Activated CD4-positive, alpha-beta T cell treated with anti-CD3 and anti-CD28 coated beads, Interleukin-2, amount 10 ng/mL, durations not matched to agents 24 days and 14 days (primary cell): ENCODE measurements around the gene TMEM87A. TPM values are rescaled to one million over a fixed set of nuclear protein-coding genes. Genes with fewer than 3 reads are reported as not detected.
A peak's percentile ranks its signal among the peaks of the same experiment; 100 is the strongest.

Experiments used
- DNase-seq: peaks from one replicate; pipeline ENCODE4 v3.0.0; 2022
- H3K27ac Mint-ChIP-seq: one replicate; pipeline ENCODE4 v1.8.0; 2022; ENCODE audit warnings: mild to moderate bottlenecking, mixed read lengths
- H3K27me3 Mint-ChIP-seq: one replicate; pipeline ENCODE4 v1.8.0; 2022; ENCODE audit warnings: mixed read lengths
- H3K36me3 Mint-ChIP-seq: one replicate; pipeline ENCODE4 v1.8.0; 2022; ENCODE audit warnings: low read depth, mild to moderate bottlenecking, mixed read lengths
- H3K4me1 Mint-ChIP-seq: one replicate; pipeline ENCODE4 v1.8.0; 2021; ENCODE audit warnings: mixed read lengths
- H3K4me3 Mint-ChIP-seq: one replicate; pipeline ENCODE4 v1.8.0; 2022; ENCODE audit warnings: mild to moderate bottlenecking, moderate library complexity, mixed read lengths
- H3K9me3 Mint-ChIP-seq: one replicate; pipeline ENCODE4 v1.8.0; 2021; ENCODE audit warnings: mixed read lengths
- intact Hi-C: fragments of 100-400 bp; cut with micrococcal nuclease; formaldehyde crosslinking; loops from one replicate; pipeline ENCODE4 v1.15.1; 2023
- total RNA-seq: library from RNA; stranded (reverse); gene quantifications from 2 replicates; pipeline ENCODE4 v1.2.3, GENCODE V29; 2022

Gene TMEM87A
- total RNA-seq, 1 donor from 2014 or later, result 37.1 TPM

GRCh38 chr15:42184296-42184695, 88.9 kb downstream of the TMEM87A start:
- Mint-ChIP-seq H3K36me3 (peaks cover 69% of the 10 kb centered on the region), H3K4me1 (peaks cover 1% of the 10 kb centered on the region), H3K9me3 (no peaks in the 10 kb centered on the region), H3K4me3 (no peak overlapping the region), H3K27ac (no peak overlapping the region), H3K27me3 (no peaks in the 10 kb centered on the region)
- DNase-seq, result no peak
- intact Hi-C loops, result no loop called here

GRCh38 chr15:42182961-42183360, 90.3 kb downstream of the TMEM87A start:
- H3K4me3 Mint-ChIP-seq, result no peak overlapping the region
- H3K4me1 Mint-ChIP-seq, result no peaks in the 10 kb centered on the region
- no peak for DNase-seq
- intact Hi-C loops, result no loop called here
- no peaks in the 10 kb centered on the region for H3K27me3 Mint-ChIP-seq
- no peak overlapping the region for H3K27ac Mint-ChIP-seq
- no peaks in the 10 kb centered on the region for H3K9me3 Mint-ChIP-seq
- H3K36me3 Mint-ChIP-seq, result peaks cover 72% of the 10 kb centered on the region

- intact Hi-C loops, result no loop called here
- Mint-ChIP-seq H3K4me3 (no peak overlapping the region), H3K27me3 (no peaks in the 10 kb centered on the region), H3K27ac (no peak overlapping the region), H3K4me1 (no peaks in the 10 kb centered on the region), H3K36me3 (peaks cover 71% of the 10 kb centered on the region), H3K9me3 (no peaks in the 10 kb centered on the region)
- no peak for DNase-seq
Measured at GRCh38 chr15:42182328-42182886, 90.8 kb downstream of the TMEM87A start.

- H3K4me3 Mint-ChIP-seq, result no peak overlapping the region
- no peaks in the 10 kb centered on the region for H3K9me3 Mint-ChIP-seq
- no peaks in the 10 kb centered on the region for H3K4me1 Mint-ChIP-seq
- no peak overlapping the region for H3K27ac Mint-ChIP-seq
- intact Hi-C loops, result no loop called here
- H3K27me3 Mint-ChIP-seq, result no peaks in the 10 kb centered on the region
- DNase-seq, result no peak
- peaks cover 56% of the 10 kb centered on the region for H3K36me3 Mint-ChIP-seq
Measured at GRCh38 chr15:42178056-42178455, 95.2 kb downstream of the TMEM87A start.

- no peaks in the 10 kb centered on the region for H3K27me3 Mint-ChIP-seq
- H3K36me3 Mint-ChIP-seq, result peaks cover 62% of the 10 kb centered on the region
- intact Hi-C loops, result no loop called here
- no peak overlapping the region for H3K4me3 Mint-ChIP-seq
- peaks cover 13% of the 10 kb centered on the region for H3K4me1 Mint-ChIP-seq
- no peak overlapping the region for H3K27ac Mint-ChIP-seq
- H3K9me3 Mint-ChIP-seq, result no peaks in the 10 kb centered on the region
- DNase-seq, result no peak
Measured at GRCh38 chr15:42175671-42176070, 97.6 kb downstream of the TMEM87A start.

GRCh38 chr15:42172475-42172874, 100.8 kb downstream of the TMEM87A start:
- Mint-ChIP-seq H3K4me1 (peaks cover 13% of the 10 kb centered on the region), H3K4me3 (no peak overlapping the region), H3K9me3 (no peaks in the 10 kb centered on the region), H3K27ac (peak overlapping the region; percentile 5), H3K27me3 (no peaks in the 10 kb centered on the region), H3K36me3 (peaks cover 57% of the 10 kb centered on the region)
- DNase-seq, result no peak
- intact Hi-C loops, result no loop called here

GRCh38 chr15:42171795-42172194, 101.4 kb downstream of the TMEM87A start:
- no peaks in the 10 kb centered on the region for H3K9me3 Mint-ChIP-seq
- peaks cover 60% of the 10 kb centered on the region for H3K36me3 Mint-ChIP-seq
- intact Hi-C loops, result no loop called here
- peak overlapping the region; percentile 51 for H3K27ac Mint-ChIP-seq
- no peaks in the 10 kb centered on the region for H3K27me3 Mint-ChIP-seq
- no peak overlapping the region for H3K4me3 Mint-ChIP-seq
- DNase-seq, result no peak
- H3K4me1 Mint-ChIP-seq, result peaks cover 13% of the 10 kb centered on the region

- peaks cover 13% of the 10 kb centered on the region for H3K4me1 Mint-ChIP-seq
- DNase-seq, result no peak
- H3K36me3 Mint-ChIP-seq, result peaks cover 67% of the 10 kb centered on the region
- H3K27me3 Mint-ChIP-seq, result no peaks in the 10 kb centered on the region
- intact Hi-C loops, result no loop called here
- H3K4me3 Mint-ChIP-seq, result no peak overlapping the region
- H3K27ac Mint-ChIP-seq, result peak overlapping the region; percentile 51
- H3K9me3 Mint-ChIP-seq, result no peaks in the 10 kb centered on the region
Measured at GRCh38 chr15:42171122-42171521, 102.1 kb downstream of the TMEM87A start.

GRCh38 chr15:42166225-42166940, 106.8 kb downstream of the TMEM87A start:
- no peak overlapping the region for H3K27ac Mint-ChIP-seq
- DNase-seq, result no peak
- intact Hi-C loops, result no loop called here
- peaks cover 4% of the 10 kb centered on the region for H3K4me1 Mint-ChIP-seq
- H3K27me3 Mint-ChIP-seq, result no peaks in the 10 kb centered on the region
- no peak overlapping the region for H3K4me3 Mint-ChIP-seq
- H3K36me3 Mint-ChIP-seq, result peaks cover 72% of the 10 kb centered on the region
- no peaks in the 10 kb centered on the region for H3K9me3 Mint-ChIP-seq

- no peak overlapping the region for H3K4me3 Mint-ChIP-seq
- no peak overlapping the region for H3K27ac Mint-ChIP-seq
- H3K27me3 Mint-ChIP-seq, result no peaks in the 10 kb centered on the region
- intact Hi-C loops, result no loop called here
- H3K36me3 Mint-ChIP-seq, result peaks cover 68% of the 10 kb centered on the region
- no peaks in the 10 kb centered on the region for H3K4me1 Mint-ChIP-seq
- no peak for DNase-seq
- no peaks in the 10 kb centered on the region for H3K9me3 Mint-ChIP-seq
Measured at GRCh38 chr15:42165106-42165505, 108.1 kb downstream of the TMEM87A start.

GRCh38 chr15:42163947-42164550, 109.2 kb downstream of the TMEM87A start:
- H3K36me3 Mint-ChIP-seq, result peaks cover 65% of the 10 kb centered on the region
- H3K9me3 Mint-ChIP-seq, result no peaks in the 10 kb centered on the region
- H3K27me3 Mint-ChIP-seq, result no peaks in the 10 kb centered on the region
- H3K4me3 Mint-ChIP-seq, result no peak overlapping the region
- intact Hi-C loops, result no loop called here
- DNase-seq, result no peak
- no peak overlapping the region for H3K27ac Mint-ChIP-seq
- no peaks in the 10 kb centered on the region for H3K4me1 Mint-ChIP-seq

GRCh38 chr15:42163291-42163690, 109.9 kb downstream of the TMEM87A start:
- Mint-ChIP-seq H3K9me3 (no peaks in the 10 kb centered on the region), H3K36me3 (peaks cover 69% of the 10 kb centered on the region), H3K4me1 (peaks cover 2% of the 10 kb centered on the region), H3K4me3 (no peak overlapping the region), H3K27me3 (no peaks in the 10 kb centered on the region), H3K27ac (no peak overlapping the region)
- no peak for DNase-seq
- intact Hi-C loops, result no loop called here
